ENCODE measurements around the gene RNF11.

DNA sequence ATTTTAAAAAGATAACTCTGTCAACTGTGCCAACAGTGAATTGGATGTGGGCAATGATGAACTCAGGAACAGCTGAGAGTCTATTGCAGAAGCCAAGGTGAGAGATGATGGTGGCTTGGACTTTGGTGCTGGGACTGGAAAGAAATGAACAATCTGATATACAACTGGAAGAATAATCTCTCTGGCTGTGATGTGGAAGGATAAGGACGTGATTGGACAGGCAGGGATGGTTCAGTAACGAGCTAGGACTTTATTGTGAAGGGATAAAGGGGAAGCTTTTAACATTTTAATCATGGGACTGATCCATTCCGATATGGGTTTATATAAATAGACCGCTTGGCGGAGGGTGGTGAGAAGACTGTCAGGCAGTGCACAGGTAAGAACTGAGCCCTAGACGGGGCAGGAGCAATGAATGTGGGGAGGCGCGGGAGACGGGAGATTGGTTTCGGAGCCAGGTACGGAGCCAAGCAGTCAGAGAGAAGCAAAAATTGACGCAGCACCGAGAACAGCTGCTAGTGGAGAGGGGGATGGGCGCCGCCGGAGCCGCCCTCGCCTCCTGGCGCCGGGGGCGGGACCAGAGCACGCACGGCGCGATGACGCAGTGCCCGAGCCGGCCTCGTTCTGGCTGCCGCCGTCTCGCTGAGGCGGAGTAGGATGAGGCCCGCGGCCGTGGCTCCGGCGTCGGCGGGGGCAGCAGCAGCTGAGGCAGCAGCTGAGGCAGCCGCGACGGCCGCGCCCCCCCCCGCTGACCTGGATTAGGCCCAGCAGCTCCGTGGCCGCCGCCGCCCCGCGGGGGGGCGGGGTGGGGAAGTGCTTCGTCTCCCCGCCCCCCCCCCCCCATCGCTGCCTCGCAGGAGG is at the start of gene RNF11:
- TF ChIP-seq, protein P1, sequence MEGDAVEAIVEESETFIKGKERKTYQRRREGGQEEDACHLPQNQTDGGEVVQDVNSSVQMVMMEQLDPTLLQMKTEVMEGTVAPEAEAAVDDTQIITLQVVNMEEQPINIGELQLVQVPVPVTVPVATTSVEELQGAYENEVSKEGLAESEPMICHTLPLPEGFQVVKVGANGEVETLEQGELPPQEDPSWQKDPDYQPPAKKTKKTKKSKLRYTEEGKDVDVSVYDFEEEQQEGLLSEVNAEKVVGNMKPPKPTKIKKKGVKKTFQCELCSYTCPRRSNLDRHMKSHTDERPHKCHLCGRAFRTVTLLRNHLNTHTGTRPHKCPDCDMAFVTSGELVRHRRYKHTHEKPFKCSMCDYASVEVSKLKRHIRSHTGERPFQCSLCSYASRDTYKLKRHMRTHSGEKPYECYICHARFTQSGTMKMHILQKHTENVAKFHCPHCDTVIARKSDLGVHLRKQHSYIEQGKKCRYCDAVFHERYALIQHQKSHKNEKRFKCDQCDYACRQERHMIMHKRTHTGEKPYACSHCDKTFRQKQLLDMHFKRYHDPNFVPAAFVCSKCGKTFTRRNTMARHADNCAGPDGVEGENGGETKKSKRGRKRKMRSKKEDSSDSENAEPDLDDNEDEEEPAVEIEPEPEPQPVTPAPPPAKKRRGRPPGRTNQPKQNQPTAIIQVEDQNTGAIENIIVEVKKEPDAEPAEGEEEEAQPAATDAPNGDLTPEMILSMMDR (IDR thresholded peaks at IDR 0.05 in 4 of 5, conservative IDR thresholded peaks at IDR 0.05 in 1 of 5) = peak in 1 of 5 experiments; percentile 11
- peak; percentile 94 to 96 for TF ChIP-seq POLR2A (IDR thresholded peaks at IDR 0.05)

Measured in gastrocnemius medialis (tissue), 4 donors.